Liver (tissue), 9 donors: ENCODE measurements around the gene DLL4. TPM values are rescaled to one million over a fixed set of nuclear protein-coding genes. Genes with fewer than 3 reads are reported as not detected.

Source experiments
- DNase-seq: peaks from one replicate; pipeline ENCODE4 v3.0.0-alpha.2; 2017; ENCODE audit warnings: low spot score
- H3K27ac ChIP-seq, 2 donors: one replicate each; pipeline ENCODE4 v1.7.0; 2013; ENCODE audit warnings: inconsistent platforms in 2 of 2, low read length in 2 of 2, control low read depth in 1 of 2, low read depth in 1 of 2, mild to moderate bottlenecking in 1 of 2
- H3K27me3 ChIP-seq, 4 donors: one replicate each; pipeline versions ENCODE4 v1.6.1 to v1.7.0; 2013; ENCODE audit warnings: low read length in 3 of 4, inconsistent platforms in 1 of 4, mild to moderate bottlenecking in 1 of 4, moderate library complexity in 1 of 4; ENCODE audit not compliant: control insufficient read depth in 4 of 4, insufficient read depth in 4 of 4
- H3K36me3 ChIP-seq, 4 donors: one replicate each; pipeline versions ENCODE4 v1.6.1 to v1.7.0; 2013; ENCODE audit warnings: low read length in 3 of 4, mild to moderate bottlenecking in 3 of 4, low read depth in 1 of 4, moderate library complexity in 1 of 4; ENCODE audit not compliant: control insufficient read depth in 4 of 4, insufficient read depth in 3 of 4
- H3K4me1 ChIP-seq, 4 donors: one replicate each; pipeline versions ENCODE4 v1.6.1 to v1.7.0; 2013; ENCODE audit warnings: low read length in 3 of 4, mild to moderate bottlenecking in 3 of 4, moderate library complexity in 1 of 4; ENCODE audit not compliant: control insufficient read depth in 4 of 4, insufficient read depth in 4 of 4
- H3K4me3 ChIP-seq, 3 donors: one replicate each; pipeline versions ENCODE4 v1.6.1 to v1.7.0; 2013; ENCODE audit warnings: low read length in 3 of 3, control low read depth in 1 of 3, low read depth in 1 of 3, mild to moderate bottlenecking in 1 of 3
- H3K9ac ChIP-seq, 2 donors: one replicate each; pipeline ENCODE4 v1.7.0; 2013; ENCODE audit warnings: low read length in 2 of 2, mild to moderate bottlenecking in 2 of 2, moderate library complexity in 2 of 2, control low read depth in 1 of 2, low read depth in 1 of 2
- H3K9me3 ChIP-seq, 4 donors: one replicate each; pipeline versions ENCODE4 v1.6.1 to v1.7.0; 2013; ENCODE audit warnings: low read length in 3 of 4; ENCODE audit not compliant: control insufficient read depth in 4 of 4
- FOXA1 ChIP-seq: IDR thresholded peaks from 2 replicates; pipeline ENCODE4 v1.6.1; 2016; ENCODE audit warnings: antibody characterized with exemption
- FOXA2 ChIP-seq: IDR thresholded peaks from 2 replicates; pipeline ENCODE4 v1.6.1; 2016; ENCODE audit warnings: antibody characterized with exemption
- GABPA ChIP-seq, 2 donors: IDR thresholded peaks in 1 of 2; conservative IDR thresholded peaks in 1 of 2; 2 replicates each; pipeline ENCODE4 v1.6.1; 2016; ENCODE audit warnings: antibody characterized with exemption in 2 of 2, mild to moderate bottlenecking in 1 of 2, moderate library complexity in 1 of 2
- HNF4A ChIP-seq, 2 donors: conservative IDR thresholded peaks; 2 replicates each; pipeline ENCODE4 v1.6.1; 2016; ENCODE audit warnings: antibody characterized with exemption in 2 of 2, mild to moderate bottlenecking in 2 of 2
- MAX ChIP-seq: IDR thresholded peaks from 2 replicates; pipeline ENCODE4 v1.6.1; 2016; ENCODE audit warnings: antibody characterized with exemption
- NR2F2 ChIP-seq: IDR thresholded peaks from 2 replicates; pipeline ENCODE4 v1.6.1; 2016; ENCODE audit warnings: antibody characterized with exemption
- RAD21 ChIP-seq, 2 donors: IDR thresholded peaks; 2 replicates each; pipeline ENCODE4 v1.6.1; 2016; ENCODE audit warnings: antibody characterized with exemption in 2 of 2, mild to moderate bottlenecking in 2 of 2
- RXRA ChIP-seq, 2 donors: IDR thresholded peaks; 2 replicates each; pipeline ENCODE4 v1.6.1; 2017 to 2018; ENCODE audit warnings: antibody characterized with exemption in 2 of 2, mild to moderate bottlenecking in 1 of 2
- SP1 ChIP-seq: IDR thresholded peaks from 2 replicates; pipeline ENCODE4 v1.6.1; 2018; ENCODE audit warnings: antibody characterized with exemption, mild to moderate bottlenecking
- YY1 ChIP-seq: IDR thresholded peaks from 2 replicates; pipeline ENCODE4 v1.6.1; 2016; ENCODE audit warnings: antibody characterized with exemption, mild to moderate bottlenecking
- WGBS: extraction: QIAGEN DNeasy Blood & Tissue Kit; methylation state at CpG from one replicate; pipeline ENCODE4 v1.1.7; 2013; 5-methylcytosine and 5-hydroxymethylcytosine counted together
- polyA plus RNA-seq, 2 donors: library from polyadenylated mRNA; stranded (reverse) in 1 of 2; unstranded in 1 of 2; fragments of 200-250 nt in 1 of 2; fragments of >200 nt in 1 of 2; fragmentation: Nextera tagmentation in 1 of 2; extraction: Ambion mirVana in 1 of 2; gene quantifications; one replicate each; pipeline versions ENCODE4 v1.2.1 to v1.2.3, GENCODE V29; 2013 to 2015
- total RNA-seq, 2 donors: library from RNA; depleted of rRNA; stranded (reverse); fragments of >200 nt; gene quantifications; one replicate each; pipeline ENCODE4 v1.2.3, GENCODE V29; 2014
- TF ChIP-seq, protein P1 (sequence below): IDR thresholded peaks from 2 replicates; pipeline ENCODE4 v1.6.1; 2016; ENCODE audit warnings: antibody characterized with exemption
- donor health status: healthy.
- donor health status: healthy.
- donor health status: healthy.
- donor health status: healthy.
- donor health status: healthy.

The DLL4 gene
- total and polyA plus RNA-seq, 4 donors = 2.1 to 3.8 (median 3.0) TPM

DNA sequence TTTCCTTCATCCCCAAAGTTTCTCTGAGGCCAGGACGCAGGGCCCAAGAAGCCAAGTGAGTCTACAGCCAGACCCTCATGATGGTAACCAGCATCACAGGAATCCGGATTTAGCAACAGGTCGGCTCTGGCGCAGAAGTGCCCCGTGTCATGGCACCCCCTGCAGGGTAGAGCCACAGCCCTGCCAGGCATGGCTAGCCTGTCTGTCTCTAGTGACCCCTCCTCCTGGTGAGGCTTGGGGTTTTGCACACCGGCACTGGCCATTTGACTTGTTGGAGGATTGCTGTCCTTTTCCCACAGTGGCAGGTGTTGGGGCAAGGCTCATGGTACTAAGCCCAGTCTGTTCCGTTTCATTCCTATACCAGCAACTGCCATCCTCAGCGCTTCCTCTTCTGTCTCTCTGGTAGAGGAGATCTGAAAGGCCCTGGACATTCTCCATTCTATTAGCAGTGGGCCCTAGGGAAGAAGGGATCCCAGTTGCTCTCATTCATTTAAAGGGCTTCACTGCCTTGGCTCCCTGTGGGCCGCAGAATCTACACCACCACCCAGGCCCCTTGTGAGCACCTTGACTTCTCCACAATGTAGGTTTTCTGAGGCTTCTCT is 14.7 kb downstream of the DLL4 start:
- Histone ChIP-seq H3K27ac (no peak overlapping the region), H3K36me3 (no peaks in the 10 kb centered on the region), H3K4me3 (no peak overlapping the region), H3K27me3 (no peaks in the 10 kb centered on the region), H3K9ac (no peak overlapping the region), H3K4me1 (peaks cover 8 to 31% (median 22%) of the 10 kb centered on the region in 4 donors), H3K9me3 (no peaks in the 10 kb centered on the region)
- DNase-seq = no peak
- TF ChIP-seq SP1 (no peak), HNF4A (conservative IDR thresholded peaks at IDR 0.05) (no peak), GABPA (IDR thresholded peaks at IDR 0.05 in 1 of 2, conservative IDR thresholded peaks at IDR 0.05 in 1 of 2) (no peak), RAD21 (IDR thresholded peaks at IDR 0.05) (no peak)
- 96% methylated on average over 9 of the region's 9 CpGs for WGBS

GRCh38 chr15:40944510-40945296 is 15.6 kb downstream of the DLL4 start:
- no peaks in the 10 kb centered on the region for H3K27me3 ChIP-seq
- peaks cover 10 to 38% (median 27%) of the 10 kb centered on the region in 4 donors for H3K4me1 ChIP-seq
- no peak overlapping the region for H3K27ac ChIP-seq

GRCh38 chr15:40948706-40949473 is 19.8 kb downstream of the DLL4 start:
- no peaks in the 10 kb centered on the region for H3K36me3 ChIP-seq
- TF ChIP-seq NR2F2 (no peak), RXRA (IDR thresholded peaks at IDR 0.05) (no peak), SP1 (no peak), FOXA1 (no peak), FOXA2 (no peak), HNF4A (conservative IDR thresholded peaks at IDR 0.05) (no peak), GABPA (IDR thresholded peaks at IDR 0.05 in 1 of 2, conservative IDR thresholded peaks at IDR 0.05 in 1 of 2) (no peak), RAD21 (IDR thresholded peaks at IDR 0.05) (no peak), MAX (no peak)
- H3K4me3 ChIP-seq = no peak overlapping the region
- peaks cover 10 to 44% (median 32%) of the 10 kb centered on the region in 4 donors for H3K4me1 ChIP-seq
- H3K27ac ChIP-seq = peak overlapping the region; percentile 88 to 92
- 85% methylated on average over 21 of the region's 21 CpGs for WGBS
- H3K27me3 ChIP-seq = no peaks in the 10 kb centered on the region
- H3K9ac ChIP-seq = no peak overlapping the region
- no peaks in the 10 kb centered on the region for H3K9me3 ChIP-seq
- no peak for DNase-seq

More at GRCh38 chr15:40944510-40945296, 15.6 kb downstream of the DLL4 start:
- DNase-seq = no peak
- Histone ChIP-seq H3K9me3 (no peaks in the 10 kb centered on the region), H3K36me3 (no peaks in the 10 kb centered on the region), H3K9ac (no peak overlapping the region), H3K4me3 (no peak overlapping the region)
- 69% methylated on average over 11 of the region's 11 CpGs for WGBS
- TF ChIP-seq YY1 (no peak), FOXA2 (peak; percentile 32), HNF4A (conservative IDR thresholded peaks at IDR 0.05) (peak in 1 of 2 donors; percentile 11), SP1 (peak; percentile 19), FOXA1 (peak; percentile 9)
- TF ChIP-seq, protein P1, sequence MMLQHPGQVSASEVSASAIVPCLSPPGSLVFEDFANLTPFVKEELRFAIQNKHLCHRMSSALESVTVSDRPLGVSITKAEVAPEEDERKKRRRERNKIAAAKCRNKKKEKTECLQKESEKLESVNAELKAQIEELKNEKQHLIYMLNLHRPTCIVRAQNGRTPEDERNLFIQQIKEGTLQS = no peak
